HepG2 (cell line): ENCODE data around the gene SETD1A. TPM values are rescaled to one million over a fixed set of nuclear protein-coding genes. Genes with fewer than 3 reads are reported as not detected.

ENCODE experiments used
- ARNT2 ChIP-seq: sonication (generic); formaldehyde crosslinking; IDR thresholded peaks from 2 replicates; pipeline ENCODE4 v1.8.0; 2022; ENCODE audit warnings: mild to moderate bottlenecking, low read depth, missing genetic modification reagents, moderate library complexity
- BORCS8-MEF2B ChIP-seq: sonication (generic); formaldehyde crosslinking; IDR thresholded peaks from 2 replicates; pipeline ENCODE4 v1.8.0; 2022; ENCODE audit warnings: mild to moderate bottlenecking, missing genetic modification reagents
- CREB1 ChIP-seq, 2 experiments: fragments of 450-650 bp in 1 of 2; IDR thresholded peaks; 2 replicates each; pipeline ENCODE4 v1.6.1; 2016 to 2017; ENCODE audit warnings: control low read depth in 1 of 2, mild to moderate bottlenecking in 1 of 2, missing compliant biosample characterization in 1 of 2, missing genetic modification characterization in 1 of 2
- ETV6 ChIP-seq: sonication (generic); formaldehyde crosslinking; conservative IDR thresholded peaks from 2 replicates; pipeline ENCODE4 v1.4.0; 2020; ENCODE audit warnings: missing genetic modification reagents
- FIP1L1 ChIP-seq: fragments of 200-400 bp; formaldehyde crosslinking; IDR thresholded peaks from 2 replicates; pipeline ENCODE4 v1.6.1; 2018; ENCODE audit warnings: low read depth, mild to moderate bottlenecking, low read length, moderate library complexity, borderline replicate concordance; ENCODE audit not compliant: insufficient read depth
- KAT7 ChIP-seq: IDR thresholded peaks from 2 replicates; pipeline ENCODE4 v1.6.1; 2018; ENCODE audit warnings: borderline replicate concordance, missing compliant biosample characterization
- KLF15 ChIP-seq: sonication (generic); formaldehyde crosslinking; IDR thresholded peaks from 2 replicates; pipeline ENCODE4 v1.8.1; 2023; ENCODE audit warnings: borderline replicate concordance, mild to moderate bottlenecking, inconsistent platforms, missing genetic modification reagents, mixed read lengths
- MED1 ChIP-seq: sonication (generic); formaldehyde crosslinking; IDR thresholded peaks from 2 replicates; pipeline ENCODE4 v1.4.0; 2020; ENCODE audit warnings: missing genetic modification reagents
- NCOA5 ChIP-seq: sonication (generic); formaldehyde crosslinking; IDR thresholded peaks from 2 replicates; pipeline ENCODE4 v1.4.0; 2020; ENCODE audit warnings: missing genetic modification reagents
- NCOR1 ChIP-seq: fragments of 200-600 bp; sonication (generic); IDR thresholded peaks from 2 replicates; pipeline ENCODE4 v1.7.0; 2017; ENCODE audit warnings: antibody characterized with exemption, low read length, borderline replicate concordance
- RCOR2 ChIP-seq: IDR thresholded peaks from 2 replicates; pipeline ENCODE4 v1.6.1; 2016; ENCODE audit warnings: missing biosample characterization, missing genetic modification reagents
- SALL1 ChIP-seq: sonication (generic); formaldehyde crosslinking; IDR thresholded peaks from 2 replicates; pipeline ENCODE4 v1.8.0; 2022; ENCODE audit warnings: mild to moderate bottlenecking, missing genetic modification reagents
- SCMH1 ChIP-seq: sonication (generic); formaldehyde crosslinking; IDR thresholded peaks from 2 replicates; pipeline ENCODE4 v1.9.0; 2021; ENCODE audit warnings: missing genetic modification reagents, mild to moderate bottlenecking, borderline replicate concordance
- SMC3 ChIP-seq: IDR thresholded peaks from 2 replicates; pipeline ENCODE4 v1.6.1; 2011; ENCODE audit warnings: low read length, improper control_type of control experiment
- SP5 ChIP-seq: IDR thresholded peaks from 2 replicates; pipeline ENCODE4 v1.6.1; 2016; ENCODE audit warnings: low read depth, borderline replicate concordance
- SPEN ChIP-seq: sonication (generic); formaldehyde crosslinking; IDR thresholded peaks from 2 replicates; pipeline ENCODE4 v1.5.1; 2020; ENCODE audit warnings: low read depth, mild to moderate bottlenecking, missing genetic modification reagents
- ZBTB7B ChIP-seq: sonication (generic); formaldehyde crosslinking; IDR thresholded peaks from 2 replicates; pipeline ENCODE4 v1.4.0; 2020; ENCODE audit warnings: missing genetic modification reagents
- ZNF510 ChIP-seq: sonication (generic); formaldehyde crosslinking; IDR thresholded peaks from 2 replicates; pipeline ENCODE4 v1.4.0; 2020; ENCODE audit warnings: low read depth, mild to moderate bottlenecking, missing genetic modification reagents
- ZNF558 ChIP-seq: sonication (generic); formaldehyde crosslinking; IDR thresholded peaks from 2 replicates; pipeline ENCODE4 v1.9.0; 2022; ENCODE audit warnings: mild to moderate bottlenecking, missing genetic modification reagents, borderline replicate concordance
- ZNF569 ChIP-seq: sonication (generic); formaldehyde crosslinking; IDR thresholded peaks from 2 replicates; pipeline ENCODE4 v1.5.0; 2020; ENCODE audit warnings: mild to moderate bottlenecking, missing genetic modification reagents, moderate library complexity, borderline replicate concordance
- ZNF724P ChIP-seq: sonication (generic); formaldehyde crosslinking; IDR thresholded peaks from 2 replicates; pipeline ENCODE4 v1.8.0; 2022; ENCODE audit warnings: missing genetic modification reagents, borderline replicate concordance
- ZSCAN29 ChIP-seq: sonication (generic); formaldehyde crosslinking; conservative IDR thresholded peaks from 2 replicates; pipeline ENCODE4 v1.4.0; 2020; ENCODE audit warnings: mild to moderate bottlenecking, missing genetic modification reagents
- polyA plus RNA-seq, 8 experiments: library from polyadenylated mRNA; depleted of rRNA in 3 of 8; stranded (reverse) in 7 of 8; unstranded in 1 of 8; fragments of >200 nt; fragmentation: Illumina TruSeq in 4 of 8; extraction: Trizol in 4 of 8; gene quantifications; 2 replicates each; pipeline versions ENCODE4 v1.2.1 to v1.2.3, GENCODE V29; 2011 to 2016; ENCODE audit warnings: low read depth in 4 of 8, missing spikeins in 1 of 8, mixed read lengths in 1 of 8; ENCODE audit not compliant: insufficient read depth in 1 of 8
- total RNA-seq, 5 experiments: library from RNA; depleted of rRNA; stranded (reverse); fragments of >200 nt; fragmentation: Illumina TruSeq; extraction: Trizol; gene quantifications; 2 replicates each; pipeline ENCODE4 v1.2.3, GENCODE V29; 2016; ENCODE audit warnings: low read depth in 1 of 5
- TF ChIP-seq, protein P1 (sequence below): sonication (generic); formaldehyde crosslinking; IDR thresholded peaks from 2 replicates; pipeline ENCODE4 v1.8.0; 2022; ENCODE audit warnings: low read depth, missing genetic modification reagents
- TF ChIP-seq, protein P2 (sequence below): sonication (generic); formaldehyde crosslinking; IDR thresholded peaks from 2 replicates; pipeline ENCODE4 v1.4.0; 2020; ENCODE audit warnings: mild to moderate bottlenecking, missing genetic modification reagents
- TF ChIP-seq, protein P3 (sequence below): sonication (generic); formaldehyde crosslinking; IDR thresholded peaks from 2 replicates; pipeline ENCODE4 v1.4.0; 2020; ENCODE audit warnings: missing genetic modification reagents, low read depth, mild to moderate bottlenecking, borderline replicate concordance

SETD1A gene
- total and polyA plus RNA-seq, 2 of the 13 experiments (the other 11 are each of a cell fraction or from before 2014, with no cell fraction given), result 3.8 to 5.6 TPM

DNA sequence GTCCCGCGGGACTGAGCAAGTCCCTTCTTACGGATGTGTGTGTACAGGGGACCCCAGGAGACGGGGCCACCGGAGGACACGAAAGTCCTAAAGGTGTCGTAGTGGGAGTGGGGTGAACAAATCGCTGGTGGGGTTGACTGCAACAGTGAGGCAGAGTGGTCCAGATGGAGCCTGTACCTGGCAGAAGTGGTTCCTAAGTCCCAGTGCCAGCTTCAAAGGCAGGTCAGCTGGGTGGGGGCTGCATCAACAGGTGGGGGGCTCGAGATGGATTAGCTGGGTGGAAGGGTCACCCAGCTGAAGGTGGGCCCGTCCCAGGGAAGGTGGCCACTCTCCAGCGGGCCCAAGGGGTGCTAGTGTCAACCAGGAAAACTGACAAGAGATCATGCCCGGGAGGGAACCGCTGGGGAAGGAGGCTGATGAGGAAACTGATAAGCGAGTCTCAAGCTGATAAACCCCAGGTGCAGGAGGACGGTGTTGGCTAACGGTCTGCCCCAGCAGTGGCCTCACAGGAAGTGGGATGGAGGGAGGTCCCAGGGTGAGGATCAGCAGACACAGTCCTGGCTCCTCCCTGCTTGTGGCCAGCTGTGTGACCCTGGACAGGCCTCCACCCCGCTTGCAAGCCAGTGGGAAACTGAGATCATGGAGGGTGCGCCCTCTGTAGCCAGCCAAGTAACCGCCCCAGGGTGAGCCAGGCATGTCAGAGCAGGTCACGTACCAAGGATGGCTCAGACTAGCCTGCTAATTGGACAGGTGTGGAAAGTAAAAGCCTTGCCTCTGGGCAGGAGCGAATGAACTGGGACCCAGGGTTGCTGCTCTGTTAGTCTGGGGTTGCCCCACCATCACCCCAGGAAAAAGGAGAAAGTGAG, 7.7 kb upstream of the SETD1A start (continued):
- peak; percentile 50; the same call in 1 of the 2 replicates for TF ChIP-seq ZNF558 (CRISPR knock-in tag)
- peak; percentile 83; the same call in 1 of the 2 replicates for TF ChIP-seq ZNF569 (CRISPR knock-in tag)
- TF ChIP-seq, protein P1, sequence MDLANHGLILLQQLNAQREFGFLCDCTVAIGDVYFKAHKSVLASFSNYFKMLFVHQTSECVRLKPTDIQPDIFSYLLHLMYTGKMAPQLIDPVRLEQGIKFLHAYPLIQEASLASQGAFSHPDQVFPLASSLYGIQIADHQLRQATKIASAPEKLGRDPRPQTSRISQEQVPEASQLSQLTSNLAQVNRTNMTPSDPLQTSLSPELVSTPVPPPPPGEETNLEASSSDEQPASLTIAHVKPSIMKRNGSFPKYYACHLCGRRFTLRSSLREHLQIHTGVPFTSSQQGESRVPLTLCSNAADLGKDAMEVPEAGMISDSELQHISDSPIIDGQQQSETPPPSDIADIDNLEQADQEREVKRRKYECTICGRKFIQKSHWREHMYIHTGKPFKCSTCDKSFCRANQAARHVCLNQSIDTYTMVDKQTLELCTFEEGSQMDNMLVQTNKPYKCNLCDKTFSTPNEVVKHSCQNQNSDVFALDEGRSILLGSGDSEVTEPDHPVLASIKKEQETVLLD (CRISPR knock-in tag), result no peak
- peak; percentile 83 for TF ChIP-seq SP5 (CRISPR knock-in tag)
- no peak for TF ChIP-seq SCMH1 (CRISPR knock-in tag)
- no peak; the same call in 1 of the 2 replicates for TF ChIP-seq KLF15 (CRISPR knock-in tag)
- peak; percentile 93 for TF ChIP-seq MED1
- 0 out of 2 replicates have a peak, but pooled peaks have one; percentile 10 for TF ChIP-seq SMC3
- peak; percentile 96 for TF ChIP-seq SALL1 (CRISPR knock-in tag)
- TF ChIP-seq, protein P2, sequence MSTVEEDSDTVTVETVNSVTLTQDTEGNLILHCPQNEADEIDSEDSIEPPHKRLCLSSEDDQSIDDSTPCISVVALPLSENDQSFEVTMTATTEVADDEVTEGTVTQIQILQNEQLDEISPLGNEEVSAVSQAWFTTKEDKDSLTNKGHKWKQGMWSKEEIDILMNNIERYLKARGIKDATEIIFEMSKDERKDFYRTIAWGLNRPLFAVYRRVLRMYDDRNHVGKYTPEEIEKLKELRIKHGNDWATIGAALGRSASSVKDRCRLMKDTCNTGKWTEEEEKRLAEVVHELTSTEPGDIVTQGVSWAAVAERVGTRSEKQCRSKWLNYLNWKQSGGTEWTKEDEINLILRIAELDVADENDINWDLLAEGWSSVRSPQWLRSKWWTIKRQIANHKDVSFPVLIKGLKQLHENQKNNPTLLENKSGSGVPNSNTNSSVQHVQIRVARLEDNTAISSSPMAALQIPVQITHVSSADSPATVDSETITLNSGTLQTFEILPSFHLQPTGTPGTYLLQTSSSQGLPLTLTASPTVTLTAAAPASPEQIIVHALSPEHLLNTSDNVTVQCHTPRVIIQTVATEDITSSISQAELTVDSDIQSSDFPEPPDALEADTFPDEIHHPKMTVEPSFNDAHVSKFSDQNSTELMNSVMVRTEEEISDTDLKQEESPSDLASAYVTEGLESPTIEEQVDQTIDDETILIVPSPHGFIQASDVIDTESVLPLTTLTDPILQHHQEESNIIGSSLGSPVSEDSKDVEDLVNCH (CRISPR knock-in tag), result peak; percentile 77; the same call in 1 of the 2 replicates
- TF ChIP-seq BORCS8-MEF2B, result peak; percentile 87
- no peak for TF ChIP-seq ETV6
- TF ChIP-seq CREB1 (IDR thresholded peaks at IDR 0.05), result peak; percentile 8; the same call in 1 of the 2 replicates
- no peak for TF ChIP-seq CREB1 (CRISPR knock-in tag; IDR thresholded peaks at IDR 0.05)
- peak; percentile 86; the same call in 1 of the 2 replicates for TF ChIP-seq RCOR2 (CRISPR knock-in tag)
- TF ChIP-seq SPEN, result peak; percentile 96
- TF ChIP-seq KAT7, result peak; percentile 41; the same call in 1 of the 2 replicates
- no peak for TF ChIP-seq NCOA5 (CRISPR knock-in tag)
- TF ChIP-seq ARNT2 (CRISPR knock-in tag), result peak; percentile 97
- TF ChIP-seq, protein P3, sequence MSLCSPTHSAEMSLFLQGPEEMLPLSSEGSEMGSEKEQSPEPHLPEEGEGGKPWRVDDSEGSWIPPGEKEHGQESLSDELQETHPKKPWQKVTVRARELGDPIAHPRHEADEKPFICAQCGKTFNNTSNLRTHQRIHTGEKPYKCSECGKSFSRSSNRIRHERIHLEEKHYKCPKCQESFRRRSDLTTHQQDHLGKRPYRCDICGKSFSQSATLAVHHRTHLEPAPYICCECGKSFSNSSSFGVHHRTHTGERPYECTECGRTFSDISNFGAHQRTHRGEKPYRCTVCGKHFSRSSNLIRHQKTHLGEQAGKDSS (CRISPR knock-in tag), result peak; percentile 96
- 0 out of 2 replicates have a peak, but pooled peaks have one; percentile 76 for TF ChIP-seq FIP1L1
- no peak for TF ChIP-seq NCOR1
- TF ChIP-seq ZBTB7B, result peak; percentile 84
- TF ChIP-seq ZSCAN29 (CRISPR knock-in tag), result peak; percentile 85
- peak; percentile 99 for TF ChIP-seq ZNF510 (CRISPR knock-in tag)
- peak; percentile 72; the same call in 1 of the 2 replicates for TF ChIP-seq ZNF724P (CRISPR knock-in tag)
